Ishikawa (cell line): ENCODE results near the gene ASXL1.

Source experiments
- CEBPB ChIP-seq: IDR thresholded peaks from 2 replicates; pipeline ENCODE4 v1.6.1; 2012
- MAX ChIP-seq: IDR thresholded peaks from 2 replicates; pipeline ENCODE4 v1.6.1; 2012
- NFIC ChIP-seq: IDR thresholded peaks from 2 replicates; pipeline ENCODE4 v1.6.1; 2012
- TAF1 ChIP-seq: IDR thresholded peaks from 2 replicates; pipeline ENCODE4 v1.6.1; 2012; ENCODE audit warnings: low read depth, mild to moderate bottlenecking
- TEAD4 ChIP-seq: IDR thresholded peaks from 2 replicates; pipeline ENCODE4 v1.6.1; 2012
- YY1 ChIP-seq: IDR thresholded peaks from 2 replicates; pipeline ENCODE4 v1.6.1; 2012; ENCODE audit warnings: low read depth

- TF ChIP-seq TAF1 (no peak), CEBPB (no peak), MAX (no peak), YY1 (no peak), NFIC (no peak), TEAD4 (no peak)
Measured at GRCh38 chr20:32436968-32437367, 78.8 kb downstream of the ASXL1 start.
